Erythroblast (primary cell): ENCODE measurements around the gene TBC1D19.

Source experiments
- GATA1 ChIP-seq: IDR thresholded peaks from 2 replicates; pipeline ENCODE4 v1.6.1; 2011; ENCODE audit warnings: low read depth, mild to moderate bottlenecking, control low read depth, low read length, moderate library complexity
- POLR2A ChIP-seq: IDR thresholded peaks from 2 replicates; pipeline ENCODE4 v1.6.1; 2011; ENCODE audit warnings: mild to moderate bottlenecking, low read length

- TF ChIP-seq POLR2A (no peak), GATA1 (no peak)
Measured at GRCh38 chr4:26670903-26671537, 87.1 kb downstream of the TBC1D19 start.
